Ishikawa (cell line): ENCODE measurements around the gene PAK2.

ENCODE experiments used
- CEBPB ChIP-seq: IDR thresholded peaks from 2 replicates; pipeline ENCODE4 v1.6.1; 2012
- EP300 ChIP-seq: IDR thresholded peaks from 2 replicates; pipeline ENCODE4 v1.6.1; 2012; ENCODE audit warnings: borderline replicate concordance
- TAF1 ChIP-seq: IDR thresholded peaks from 2 replicates; pipeline ENCODE4 v1.6.1; 2012; ENCODE audit warnings: low read depth, mild to moderate bottlenecking
- TCF12 ChIP-seq: IDR thresholded peaks from 2 replicates; pipeline ENCODE4 v1.6.1; 2012; ENCODE audit warnings: low read depth

DNA sequence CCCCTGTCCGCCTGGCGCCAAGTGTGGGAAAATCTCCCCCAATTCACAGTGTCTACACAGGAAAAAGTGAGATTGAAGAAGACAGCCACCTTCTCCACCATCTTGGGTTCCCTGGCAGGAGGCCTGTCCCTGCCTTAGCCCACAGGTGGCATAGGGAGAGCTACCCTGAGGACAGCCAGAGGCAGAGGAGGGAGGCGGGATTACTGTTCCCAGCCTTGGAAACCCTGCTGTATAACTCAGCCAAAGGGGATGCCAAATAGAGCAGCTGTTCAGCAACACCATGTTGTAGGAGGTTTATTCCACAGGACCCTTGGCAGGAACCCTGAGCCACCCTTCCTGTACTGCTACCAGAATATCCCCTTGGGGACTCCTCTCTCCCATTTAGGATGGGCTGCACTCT is 54.8 kb downstream of the PAK2 start:
- TF ChIP-seq CEBPB (no peak), EP300 (no peak), TAF1 (no peak), TCF12 (no peak)
